GM18511 (cell line): ENCODE results near the gene TOX3.

Experiments
- ATAC-seq: cut with Tn5 transposase; IDR thresholded peaks from one replicate; pipeline ENCODE4 v1.9.1; 2021; ENCODE audit warnings: mild to moderate bottlenecking, moderate library complexity; ENCODE audit not compliant: unreplicated experiment

The TOX3 gene

DNA sequence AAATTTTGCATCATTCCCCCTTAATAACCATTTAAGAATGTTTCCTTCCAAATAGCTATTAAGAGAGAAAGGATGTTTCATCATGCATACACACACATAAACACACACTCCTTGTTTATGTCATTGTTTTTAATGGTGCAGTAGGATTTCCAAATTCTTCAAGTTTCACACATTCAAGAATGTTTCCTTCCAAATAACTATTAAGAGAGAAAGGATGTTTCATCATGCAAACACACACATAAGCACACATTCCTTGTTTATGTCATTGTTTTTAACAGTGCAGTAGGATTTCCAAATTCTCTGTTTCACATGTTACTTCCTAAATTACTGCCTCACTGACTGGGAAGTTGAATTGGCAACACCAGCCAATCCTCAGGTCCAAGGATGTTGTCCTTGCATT is 7.8 kb downstream of the TOX3 start:
- no peak for ATAC-seq

DNA sequence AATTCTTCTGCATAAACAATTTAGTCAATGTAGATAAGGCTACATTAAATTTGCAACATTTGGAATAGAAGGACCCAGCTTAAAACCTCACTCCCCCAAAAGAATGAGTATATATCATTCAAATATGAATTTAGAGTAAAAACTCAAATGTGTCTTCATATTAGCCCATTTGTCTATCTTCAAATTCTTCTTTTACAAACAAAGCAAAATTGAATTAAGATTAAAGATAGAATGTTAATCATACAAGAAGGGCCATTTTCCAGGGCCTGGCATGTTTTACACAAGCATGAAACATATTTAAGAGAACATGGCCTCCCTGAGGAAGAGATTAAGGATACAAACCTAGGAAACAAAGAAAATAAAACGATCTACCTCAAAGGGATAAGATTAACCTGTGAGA is 8.4 kb downstream of the TOX3 start:
- ATAC-seq, result no peak

DNA sequence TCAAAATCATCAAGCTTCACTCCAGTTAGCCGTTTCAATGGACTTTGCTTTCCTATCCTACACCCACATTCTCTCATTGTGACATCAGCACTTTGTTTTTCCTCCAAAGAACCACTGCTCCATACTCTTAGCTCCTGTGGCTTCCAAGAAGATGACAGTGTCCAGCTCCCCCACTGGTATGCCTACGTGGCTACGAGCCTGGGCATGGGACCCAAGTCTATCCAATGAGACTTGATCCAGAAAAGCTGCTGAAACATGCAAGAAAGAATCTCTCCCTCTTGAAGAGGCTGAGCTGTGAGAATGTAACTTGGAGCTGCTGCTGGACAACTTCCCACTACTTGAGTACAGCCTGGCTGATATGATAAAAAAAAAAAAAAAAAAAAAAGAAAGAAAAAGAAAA is 9.4 kb downstream of the TOX3 start:
- no peak for ATAC-seq

DNA sequence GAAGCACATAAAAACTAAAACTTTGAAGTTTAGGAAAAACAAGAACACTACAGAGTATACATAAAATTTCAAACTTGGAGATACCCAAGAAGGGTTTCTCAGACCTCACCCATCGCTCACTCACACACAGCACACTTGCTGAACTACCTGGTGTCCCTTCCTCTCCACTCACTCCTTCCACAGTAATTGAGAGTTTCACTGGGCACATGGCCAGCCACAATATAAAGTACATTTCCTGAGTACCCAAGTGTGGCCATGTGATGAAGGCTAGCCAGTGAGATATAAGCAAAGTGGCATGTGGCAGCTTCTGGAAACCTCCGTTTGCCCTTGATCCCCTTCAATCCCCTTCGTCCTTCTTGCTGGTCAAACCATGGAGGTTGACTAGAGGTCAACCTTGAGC is 11.9 kb downstream of the TOX3 start:
- ATAC-seq, result no peak

DNA sequence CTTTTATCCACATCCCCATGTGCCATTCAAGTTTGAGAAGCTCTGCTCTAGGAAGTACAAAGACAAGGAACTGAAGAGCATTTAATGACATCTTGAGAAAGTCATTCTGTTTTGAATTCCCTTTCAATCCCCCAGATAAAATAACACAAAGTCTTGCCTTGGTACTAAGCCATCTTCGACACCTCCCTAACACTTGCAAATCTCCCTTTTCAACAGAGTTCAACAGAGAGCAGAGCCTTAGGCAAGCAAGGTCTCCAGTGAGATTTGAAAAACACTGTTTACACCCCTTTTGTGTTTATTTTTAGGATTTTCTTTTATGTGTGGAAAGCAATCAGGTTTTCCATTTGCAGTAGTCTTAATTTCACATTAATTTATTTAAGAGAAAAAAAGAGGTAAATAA is 13.6 kb downstream of the TOX3 start:
- ATAC-seq, result no peak

DNA sequence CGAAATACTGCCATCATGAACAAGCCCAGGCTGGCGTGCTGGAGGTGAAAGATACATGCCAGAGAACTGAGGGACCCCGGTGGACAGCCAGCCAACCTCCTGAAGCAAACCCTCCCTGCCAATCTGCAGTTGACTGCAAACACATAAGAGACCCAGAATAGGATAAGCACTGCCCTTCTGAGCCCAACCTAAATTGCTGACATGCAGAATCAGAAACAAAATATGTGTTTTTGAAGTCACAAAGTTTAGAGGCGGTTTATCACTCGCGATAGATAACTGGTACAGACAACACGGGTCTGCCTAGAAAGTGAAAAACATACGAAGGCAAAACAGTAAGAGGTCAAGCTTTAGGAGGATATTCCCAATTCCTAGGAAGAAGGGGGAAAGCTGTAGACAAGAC is 14.6 kb downstream of the TOX3 start:
- ATAC-seq, result no peak

DNA sequence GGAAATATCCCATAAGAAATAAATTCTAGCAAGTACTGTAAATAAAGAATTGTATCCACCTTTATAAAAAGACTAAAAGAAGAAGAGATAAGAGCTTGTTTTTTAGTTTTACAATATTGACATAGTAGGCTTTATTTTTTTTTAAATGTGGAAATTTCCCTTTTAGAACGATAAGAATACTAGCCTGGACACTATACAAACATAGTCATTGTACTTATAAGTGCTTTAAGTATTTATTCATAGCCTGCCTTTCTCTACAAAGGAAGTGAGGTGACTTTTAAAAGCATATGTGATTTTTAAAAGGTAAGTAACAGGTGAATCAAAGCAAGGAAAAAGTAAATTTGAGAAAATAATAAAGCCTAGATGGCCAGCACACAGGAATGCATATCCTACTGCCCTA is 17.7 kb downstream of the TOX3 start:
- no peak for ATAC-seq

DNA sequence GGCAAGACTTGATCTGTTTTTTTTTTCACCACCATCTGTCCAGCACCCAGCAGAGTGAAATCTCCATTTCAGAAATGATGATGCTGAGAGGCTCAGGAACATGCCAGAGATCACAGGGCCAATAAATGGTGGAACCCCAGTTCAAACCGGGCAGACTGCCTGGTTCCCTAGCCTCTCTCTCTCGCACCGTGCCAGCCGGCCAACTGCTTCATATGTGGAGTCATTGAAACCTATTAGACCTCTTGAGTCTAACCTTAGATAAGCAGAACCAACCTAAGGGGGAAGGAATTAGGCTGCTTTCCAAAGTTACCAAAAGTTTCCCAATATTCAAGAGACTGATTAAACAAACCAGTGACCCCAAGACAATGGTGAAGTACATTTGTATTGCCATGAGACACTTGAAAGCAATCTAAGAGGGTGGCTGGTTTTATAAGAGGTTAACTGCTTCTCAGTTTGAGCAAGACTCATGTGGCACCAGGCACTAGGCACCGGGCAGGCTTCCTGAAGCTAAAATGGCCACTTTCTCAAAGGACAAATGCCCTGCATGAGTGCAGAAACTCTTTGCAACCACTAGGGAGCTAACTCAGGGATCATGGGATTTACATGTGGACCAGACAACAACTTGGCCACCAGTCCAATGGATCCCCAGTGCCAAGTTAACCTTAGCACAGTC is 18.4 kb downstream of the TOX3 start:
- no peak for ATAC-seq

DNA sequence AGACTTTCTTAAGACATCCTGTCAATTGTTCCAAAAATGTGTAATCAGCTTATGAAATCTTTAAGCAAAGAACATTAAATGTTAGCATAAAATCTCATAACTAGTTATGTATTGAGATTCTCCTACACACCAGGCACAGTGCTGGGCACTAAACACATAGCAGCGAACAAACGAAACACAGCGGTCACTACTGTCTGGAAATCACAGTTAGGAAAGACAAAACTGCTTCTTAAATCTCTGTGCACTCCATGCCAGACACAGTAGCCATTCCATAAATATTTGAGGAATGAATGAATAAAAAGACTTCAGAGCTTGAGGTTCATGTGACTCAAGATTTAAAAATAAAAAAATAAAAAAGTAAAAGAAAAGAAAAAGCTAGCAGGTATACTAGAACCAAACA is 20.1 kb downstream of the TOX3 start:
- ATAC-seq, result no peak

DNA sequence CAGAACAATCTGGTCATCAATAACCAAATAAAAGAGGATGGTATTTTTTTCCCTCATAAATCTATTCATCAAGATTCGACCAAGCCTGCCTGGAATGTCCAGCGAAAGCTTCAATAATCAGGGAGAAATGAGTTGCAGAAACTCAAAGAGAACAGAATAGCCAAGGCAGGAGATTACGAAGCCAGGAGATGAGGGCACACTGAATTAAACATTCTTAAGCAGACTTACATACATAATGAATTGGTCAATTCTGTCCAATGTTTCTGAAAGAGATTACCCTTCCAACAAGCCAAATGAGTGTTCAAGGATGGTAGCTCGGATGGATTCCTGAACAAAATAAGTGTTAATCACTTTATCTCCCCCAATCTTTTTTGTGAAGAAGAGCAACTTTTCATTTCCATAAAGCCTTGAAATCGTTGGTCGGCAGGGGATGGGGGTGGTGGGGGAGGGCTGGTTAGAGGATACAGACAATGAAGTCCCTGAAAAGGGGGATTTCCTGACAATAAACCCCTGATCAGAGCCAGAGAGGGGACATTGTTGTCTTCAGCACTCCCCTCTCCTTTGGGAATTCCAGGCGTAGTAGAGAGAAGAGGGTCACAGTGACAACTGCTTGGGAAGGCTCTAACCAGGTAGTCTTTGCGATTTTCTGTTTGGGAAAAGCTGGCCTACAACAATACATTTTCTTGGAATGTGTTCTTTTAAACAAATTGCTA is 20.7 kb downstream of the TOX3 start:
- no peak for ATAC-seq

DNA sequence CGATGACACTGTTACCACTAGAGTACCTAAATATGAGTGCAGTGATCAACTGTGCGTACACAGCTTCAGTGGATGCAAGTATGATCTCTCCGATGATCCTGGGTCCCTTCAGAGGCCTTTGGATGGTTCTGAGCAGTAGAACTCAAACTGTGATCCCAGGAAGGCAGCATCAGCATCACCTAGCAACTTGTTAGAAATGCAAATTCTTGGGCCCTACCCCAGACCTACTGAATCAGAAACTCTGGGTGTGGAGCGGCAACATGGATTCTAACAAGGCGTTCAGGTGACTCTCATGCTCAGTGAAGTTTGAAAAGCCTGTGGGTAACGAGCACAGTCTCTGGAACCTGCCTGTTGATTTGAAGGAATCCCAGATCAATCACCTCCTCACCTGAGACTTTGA is 25.4 kb downstream of the TOX3 start:
- no peak for ATAC-seq

DNA sequence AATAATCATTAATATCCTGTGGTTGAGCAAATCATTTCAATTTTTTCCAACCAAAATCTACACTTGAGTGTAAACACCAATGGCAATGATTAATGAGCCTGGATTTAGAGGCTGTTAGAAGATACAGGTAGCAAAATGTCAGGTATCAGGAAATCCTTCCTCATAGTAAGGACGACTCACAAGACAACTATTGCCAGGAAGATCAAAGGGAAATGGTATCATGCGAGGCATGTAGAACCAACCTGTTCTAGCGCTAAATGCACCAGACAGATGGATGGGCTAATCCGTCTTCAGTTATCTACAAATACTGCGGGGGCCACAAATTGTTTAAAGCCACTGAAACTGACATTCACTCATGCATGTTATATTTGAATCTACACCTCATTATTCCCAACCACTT is 28.1 kb downstream of the TOX3 start:
- ATAC-seq, result no peak

DNA sequence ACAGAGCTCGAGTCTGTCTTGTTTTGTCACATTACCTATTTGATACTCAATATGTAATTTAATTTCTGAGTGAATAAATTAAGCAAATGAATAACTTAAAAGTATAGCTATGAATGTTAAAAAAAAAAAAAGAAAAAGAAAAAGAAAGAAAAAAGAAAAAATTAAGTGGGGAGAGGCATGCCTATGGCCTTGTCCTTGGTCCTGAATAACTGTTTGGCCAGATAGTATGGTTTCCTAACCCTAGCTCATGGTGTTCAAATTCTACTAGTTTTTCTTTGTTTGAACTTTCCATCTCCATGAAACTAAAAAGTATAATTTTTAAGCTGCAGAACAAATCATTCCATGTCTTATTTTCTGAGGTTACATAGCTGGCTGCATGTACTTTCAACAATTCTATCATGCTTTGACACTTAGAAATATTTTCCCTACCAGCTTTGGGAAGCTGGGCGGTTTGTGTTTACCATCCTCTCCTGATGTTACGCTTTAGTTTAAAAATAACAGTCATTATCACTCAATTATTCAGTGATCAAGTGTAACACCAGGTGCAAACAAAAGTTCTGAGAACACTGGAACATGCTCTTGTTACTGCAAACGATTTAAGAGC is 31.8 kb downstream of the TOX3 start:
- no peak for ATAC-seq

DNA sequence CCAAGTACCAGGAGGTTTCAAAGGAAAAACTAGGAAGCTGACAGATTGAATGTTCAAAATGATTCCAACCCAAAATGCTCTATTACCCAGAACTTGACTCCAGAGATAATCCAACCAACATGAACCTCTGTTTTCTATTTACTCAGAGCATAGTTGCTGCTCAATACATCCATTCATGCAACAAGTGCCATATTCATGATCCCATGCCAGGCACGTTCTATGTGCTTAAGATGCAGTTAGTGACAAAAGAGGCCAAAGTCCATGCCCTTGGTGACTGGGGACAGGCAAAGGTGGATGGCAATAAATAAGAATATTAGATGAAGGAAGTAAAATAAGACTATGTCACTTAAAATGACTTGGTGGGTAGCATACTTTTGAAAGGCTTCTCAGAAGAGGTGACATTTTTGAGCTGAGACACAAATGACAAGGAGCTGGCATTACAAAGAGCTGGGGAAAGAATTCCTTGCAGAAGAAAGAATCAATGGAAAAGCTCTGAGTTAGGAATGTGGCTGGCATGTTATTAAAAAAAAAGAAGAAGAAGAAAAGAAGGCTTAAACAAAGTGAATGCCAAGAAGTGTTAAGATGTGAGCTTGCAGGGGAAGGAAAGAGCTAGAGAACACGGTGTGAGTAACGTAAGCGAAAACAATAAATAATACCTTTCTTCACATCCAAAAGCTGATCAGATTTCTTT is 34.5 kb downstream of the TOX3 start:
- no peak for ATAC-seq

DNA sequence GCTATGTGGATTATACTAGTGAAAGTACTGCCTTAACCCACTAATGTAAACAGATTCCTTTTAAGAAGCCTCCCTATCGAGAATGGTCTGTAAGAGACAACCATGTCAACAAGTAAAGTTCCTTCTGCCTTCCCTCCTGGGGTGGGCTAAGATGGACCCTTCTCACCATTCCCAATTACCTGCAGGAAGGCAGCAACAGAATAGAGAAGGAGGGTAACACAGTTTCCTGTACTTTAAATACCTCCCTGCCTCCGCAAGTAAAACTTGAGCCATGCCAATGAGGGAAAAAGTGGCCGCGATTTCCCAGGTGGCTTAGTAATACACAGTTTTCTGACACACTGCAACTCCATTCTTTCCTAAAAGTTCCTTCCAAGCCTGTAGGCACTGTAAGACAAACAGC is 45.2 kb downstream of the TOX3 start:
- no peak for ATAC-seq

DNA sequence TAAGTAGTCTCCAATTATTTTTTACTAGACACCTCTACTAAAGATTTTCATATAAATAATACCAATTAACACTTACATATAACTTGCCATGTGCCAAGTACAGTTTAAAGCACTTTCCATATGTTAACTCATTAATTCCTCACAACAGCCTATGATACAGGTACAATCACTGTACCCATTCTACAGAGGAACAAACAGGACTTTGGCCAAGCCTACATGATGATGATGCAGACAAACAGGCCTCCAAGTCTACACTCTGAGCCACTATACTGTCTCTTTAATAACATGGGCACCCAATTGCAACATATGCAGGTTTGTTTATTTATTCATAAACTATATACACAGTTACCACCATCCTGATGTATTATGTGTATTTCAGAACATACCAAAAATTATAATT is 46.0 kb downstream of the TOX3 start:
- no peak for ATAC-seq

DNA sequence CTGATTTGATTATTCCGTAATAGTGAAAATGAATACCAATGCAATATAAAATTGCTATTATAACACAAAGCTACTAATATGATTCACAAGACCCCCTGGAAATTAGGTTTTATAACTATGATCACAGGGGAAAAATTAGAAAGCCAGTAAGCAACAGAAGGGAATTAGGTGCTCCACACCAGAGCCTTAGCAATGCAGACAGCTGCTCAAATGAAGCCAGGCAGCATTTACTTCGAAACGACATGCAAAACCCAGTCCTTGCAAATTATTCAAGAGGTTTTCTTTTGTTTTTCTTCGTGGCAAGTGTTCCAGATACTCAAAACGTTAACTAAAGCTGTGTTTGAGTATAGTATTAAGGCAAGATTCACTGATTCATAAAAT is 47.9 kb downstream of the TOX3 start:
- ATAC-seq, result no peak

DNA sequence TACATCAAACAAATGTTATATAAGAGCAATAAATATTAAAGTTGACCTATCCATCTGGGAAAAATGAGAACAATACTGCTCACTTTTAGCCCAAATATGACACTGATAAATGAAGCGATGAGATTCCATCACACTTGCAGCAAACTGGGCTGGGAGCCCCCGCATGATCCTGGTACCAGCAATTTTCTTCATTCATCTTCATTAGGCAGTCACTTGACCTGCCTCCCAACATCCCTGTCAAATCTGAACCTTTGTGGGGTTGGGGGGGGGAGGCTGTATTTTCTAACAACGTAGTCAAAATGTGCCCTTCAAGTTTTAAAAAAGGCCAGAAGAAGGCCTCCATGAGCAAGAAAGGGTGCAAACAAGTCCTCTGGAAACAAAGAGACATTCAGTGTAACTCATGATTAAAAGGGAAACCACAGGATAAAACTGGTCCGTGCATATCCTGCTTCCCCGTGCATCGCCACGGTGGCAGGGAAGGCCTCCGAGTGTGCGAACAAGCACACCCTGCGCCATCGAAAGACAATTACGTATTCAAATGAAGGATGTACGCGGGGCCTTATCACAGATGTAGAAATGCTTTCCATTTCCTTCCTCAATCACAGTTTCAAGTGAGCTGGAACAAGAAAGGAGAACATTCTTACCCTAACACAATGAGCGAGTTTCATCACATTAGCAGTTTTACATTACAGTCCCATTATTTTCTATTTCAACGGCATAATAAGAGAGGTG is 48.4 kb downstream of the TOX3 start:
- no peak for ATAC-seq

DNA sequence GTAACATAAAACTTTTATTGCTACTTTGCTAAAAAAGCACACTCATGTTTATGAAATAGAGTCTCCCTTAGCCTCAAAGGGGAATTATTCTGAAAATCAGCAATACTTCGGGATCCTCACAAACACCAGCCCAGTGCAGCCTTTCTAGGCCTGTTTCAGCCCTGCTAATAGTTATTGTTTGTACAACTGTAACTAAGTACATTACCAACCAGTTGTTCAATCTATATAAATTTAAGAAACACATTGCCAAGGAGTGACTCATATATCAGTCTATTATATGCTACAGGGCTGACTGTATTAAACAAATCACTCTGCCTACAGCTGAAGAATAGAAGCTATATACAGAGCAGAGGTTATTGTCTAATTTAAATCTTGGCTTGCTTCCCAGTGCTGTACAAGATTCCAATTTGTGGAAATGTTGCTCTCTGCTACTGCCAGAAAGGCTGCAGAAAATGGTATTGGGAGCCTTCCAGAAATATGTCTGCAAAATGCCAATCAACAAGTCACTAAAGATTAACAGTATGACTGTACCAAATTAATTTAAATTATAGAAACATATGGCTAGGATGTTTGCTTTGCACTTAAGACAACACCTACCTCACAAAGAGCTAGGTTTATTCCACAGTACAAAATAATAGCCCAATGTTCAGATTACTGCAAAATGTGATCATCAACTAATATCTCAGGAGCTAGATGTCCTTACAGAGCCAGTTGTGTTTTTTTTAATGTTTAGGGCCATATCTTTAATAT is 49.7 kb downstream of the TOX3 start:
- ATAC-seq, result no peak

DNA sequence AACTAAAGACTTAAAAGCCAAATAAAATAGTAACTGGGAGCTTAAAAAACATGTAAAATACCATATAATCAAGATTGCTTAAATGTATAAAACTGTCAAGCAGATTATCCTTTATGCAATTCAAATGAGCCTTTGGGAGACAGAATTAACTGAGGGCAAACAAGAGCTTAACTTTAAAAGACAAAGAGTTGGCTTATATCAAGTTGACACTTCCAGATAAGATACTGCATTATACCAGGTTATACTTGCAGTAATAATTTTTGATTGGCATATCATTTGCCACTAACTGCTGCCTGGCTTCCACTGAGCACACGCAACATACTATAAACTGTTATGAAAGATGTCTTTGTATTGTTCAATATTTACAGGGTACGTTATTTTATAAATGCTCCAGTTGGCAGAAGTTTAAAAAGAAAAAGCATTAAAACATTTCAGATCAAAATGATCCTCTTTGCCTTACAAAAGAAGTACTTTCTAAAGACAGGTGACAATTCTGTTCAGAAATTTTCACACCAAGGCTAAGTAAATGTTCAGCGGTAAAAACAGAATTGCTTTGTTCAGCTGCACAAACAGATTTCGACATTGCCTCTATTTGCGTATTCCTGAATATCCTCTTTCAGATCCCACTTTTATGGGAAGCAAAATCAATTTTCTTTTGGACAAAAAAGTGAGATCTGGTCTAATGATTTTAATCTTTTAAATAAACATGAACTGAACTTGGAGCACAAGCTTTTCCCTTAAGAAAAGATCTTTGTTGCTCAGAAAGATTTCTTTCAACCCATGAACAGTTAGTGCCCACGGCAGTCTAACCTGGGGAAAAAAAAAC is 50.7 kb downstream of the TOX3 start:
- ATAC-seq, result no peak
